Measurements from ENCODE around the gene SNAPC2. TPM values are rescaled to one million over a fixed set of nuclear protein-coding genes. Genes with fewer than 3 reads are reported as not detected.

SNAPC2 gene
- total RNA-seq, 1 experiment from 2014 or later, result 63.0 TPM

GRCh38 chr19:7871437-7872305, 48.5 kb upstream of the SNAPC2 start:
- Histone ChIP-seq H3K36me3 (ENCODE audit: control insufficient read depth, insufficient read depth, low read length) (no peaks in the 10 kb centered on the region), H3K4me3 (ENCODE audit: low read depth in 2 of 2, low read length in 2 of 2) (peak overlapping the region; percentile 26 to 63), H3K9me3 (ENCODE audit: control insufficient read depth, insufficient read depth, low read depth, low read length) (no peaks in the 10 kb centered on the region), H3K4me1 (ENCODE audit: control insufficient read depth, insufficient read depth, low read length) (no peaks in the 10 kb centered on the region), H3K27me3 (ENCODE audit: control insufficient read depth, insufficient read depth, low read length) (no peaks in the 10 kb centered on the region), H3K27ac (ENCODE audit: low read length) (no peak overlapping the region; the same call in 1 of the 2 replicates)
- POLR2A ChIA-PET, result interaction anchor here (0.7 kb wide), 1 partner anchor 14 kb away, joined by 3 read pairs; no protein-coding TSS in a partner anchor
- intact Hi-C loops (cut with micrococcal nuclease; ENCODE audit: unreplicated experiment), result no loop called here
- DNase-seq (ENCODE audit: low read depth, low spot score) (peak; percentile 62), ATAC-seq (peak; percentile 46)
- TF ChIP-seq POLR2AphosphoS5 (IDR thresholded peaks at IDR 0.05; ENCODE audit: low read depth, low read length) (no peak), TCF7L2 (IDR thresholded peaks at IDR 0.05; ENCODE audit: low read depth, low read length) (no peak), REST (IDR thresholded peaks at IDR 0.05; ENCODE audit: insufficient read depth in 1 of 2, low read depth in 2 of 2, low read length in 1 of 2) (no peak), SIN3A (IDR thresholded peaks at IDR 0.05; ENCODE audit: borderline replicate concordance, insufficient read depth, low read depth, low read length) (no peak), CTCF (IDR thresholded peaks at IDR 0.05) (no peak)
- BruUV-seq (replicated peaks), result no TSS peak
- in situ Hi-C loops (cut with HindIII; ENCODE audit: low pct_unique_long_range_greater_than_20kb, low sequenced_read_pairs), result no loop called here
- CTCF ChIA-PET, result no interaction called here

GRCh38 chr19:7872306-7873204, 47.6 kb upstream of the SNAPC2 start:
- ChIA-PET POLR2A (no interaction called here), CTCF (no interaction called here)
- H3K27me3 ChIP-seq (ENCODE audit: control insufficient read depth, insufficient read depth, low read length), result no peaks in the 10 kb centered on the region
- intact Hi-C loops (cut with micrococcal nuclease; ENCODE audit: unreplicated experiment), result no loop called here
- no peaks in the 10 kb centered on the region for H3K4me1 ChIP-seq (ENCODE audit: control insufficient read depth, insufficient read depth, low read length)
- DNase-seq (ENCODE audit: low read depth, low spot score) (no peak), ATAC-seq (no peak)
- in situ Hi-C loops (cut with HindIII; ENCODE audit: low pct_unique_long_range_greater_than_20kb, low sequenced_read_pairs), result no loop called here
- H3K9me3 ChIP-seq (ENCODE audit: control insufficient read depth, insufficient read depth, low read depth, low read length), result no peaks in the 10 kb centered on the region
- no TSS peak for BruUV-seq (replicated peaks)
- H3K36me3 ChIP-seq (ENCODE audit: control insufficient read depth, insufficient read depth, low read length), result no peaks in the 10 kb centered on the region
- TF ChIP-seq POLR2AphosphoS5 (IDR thresholded peaks at IDR 0.05; ENCODE audit: low read depth, low read length), result no peak
- TF ChIP-seq SIN3A (IDR thresholded peaks at IDR 0.05; ENCODE audit: borderline replicate concordance, insufficient read depth, low read depth, low read length), result no peak
- TF ChIP-seq CTCF (IDR thresholded peaks at IDR 0.05), result no peak
- TF ChIP-seq TCF7L2 (IDR thresholded peaks at IDR 0.05; ENCODE audit: low read depth, low read length), result no peak
- no peak for TF ChIP-seq REST (IDR thresholded peaks at IDR 0.05; ENCODE audit: insufficient read depth in 1 of 2, low read depth in 2 of 2, low read length in 1 of 2)
- no peak overlapping the region for H3K27ac ChIP-seq (ENCODE audit: low read length)
- no peak overlapping the region; a peak in 1 of 4 replicates for H3K4me3 ChIP-seq (ENCODE audit: low read depth in 2 of 2, low read length in 2 of 2)

Data from Panc1 (cell line).